Measurements from ENCODE around the gene IGFBP5.

GRCh38 chr2:216698293-216698692 is 2.9 kb upstream of the IGFBP5 start:
- TF ChIP-seq POLR2AphosphoS5 (IDR thresholded peaks at IDR 0.05) (no peak), CTCF (IDR thresholded peaks at IDR 0.05) (no peak)

All from transverse colon (tissue), 4 donors.